Stomach (tissue), 9 donors: ENCODE results near the gene TAL1. TPM values are rescaled to one million over a fixed set of nuclear protein-coding genes. Genes with fewer than 3 reads are reported as not detected.

Experiments
- DNase-seq, 2 donors: peaks; one replicate each; pipeline versions ENCODE4 v3.0.0 to v3.0.0-alpha.2; 2013 to 2019
- H3K27ac ChIP-seq, 5 donors: fragments of 200-600 bp in 4 of 5; sonication (generic) in 4 of 5; one replicate each; pipeline ENCODE4 v1.5.1; 2013 to 2019; ENCODE audit warnings: mild to moderate bottlenecking in 1 of 5, moderate library complexity in 1 of 5
- H3K27me3 ChIP-seq, 3 donors: fragments of 200-600 bp; sonication (generic); one replicate each; pipeline ENCODE4 v1.5.1; 2017 to 2019; ENCODE audit warnings: mixed run types in 1 of 3
- H3K36me3 ChIP-seq, 4 donors: fragments of 200-600 bp; sonication (generic); 1 replicate in 3 of 4; 2 replicates in 1 of 4; pipeline ENCODE4 v1.5.1; 2016 to 2019
- H3K4me1 ChIP-seq, 4 donors: fragments of 200-600 bp; sonication (generic); one replicate each; pipeline ENCODE4 v1.5.1; 2016 to 2019
- H3K4me3 ChIP-seq, 4 donors: fragments of 200-600 bp; sonication (generic) in 3 of 4; one replicate each; pipeline ENCODE4 v1.5.1; 2016 to 2019; ENCODE audit warnings: mild to moderate bottlenecking in 1 of 4
- H3K9me3 ChIP-seq, 4 donors: fragments of 200-600 bp; sonication (generic); one replicate each; pipeline ENCODE4 v1.5.1; 2016 to 2019
- EP300 ChIP-seq: sonication (generic); formaldehyde crosslinking; IDR thresholded peaks from one replicate; pipeline ENCODE4 v1.6.1; 2017; ENCODE audit warnings: antibody characterized with exemption
- POLR2A ChIP-seq, 4 donors: fragments of 450-650 bp; IDR thresholded peaks; one replicate each; pipeline ENCODE4 v1.6.1; 2016; ENCODE audit warnings: antibody characterized with exemption in 4 of 4, control low read depth in 2 of 4, mild to moderate bottlenecking in 1 of 4, moderate library complexity in 1 of 4
- POLR2AphosphoS5 ChIP-seq, 3 donors: sonication (generic); formaldehyde crosslinking; IDR thresholded peaks; one replicate each; pipeline ENCODE4 v1.6.1; 2016; ENCODE audit warnings: antibody characterized with exemption in 3 of 3
- WGBS, 5 donors: extraction: QIAGEN DNeasy Blood & Tissue Kit in 3 of 5; methylation state at CpG; one replicate each; pipeline versions ENCODE4 v1.1.5 to v1.1.7; 2013 to 2018; 5-methylcytosine and 5-hydroxymethylcytosine counted together
- intact Hi-C: fragments of 100-400 bp; cut with DNase I; formaldehyde crosslinking; loops from one replicate; pipeline ENCODE4 v1.15.1; 2023; ENCODE audit warnings: low total_unique reads
- polyA plus RNA-seq, 3 donors: library from polyadenylated mRNA; stranded (reverse); fragments of 200-250 nt; gene quantifications; one replicate each; pipeline ENCODE4 v1.2.3, GENCODE V29; 2013
- total RNA-seq, 5 donors: library from RNA; depleted of rRNA; stranded (reverse); fragments of >200 nt; gene quantifications; one replicate each; pipeline versions ENCODE4 v1.1.0 to v1.2.3, GENCODE V29; 2014 to 2016
- TF ChIP-seq, protein P1 (sequence below), 7 experiments: fragments of 450-650 bp in 4 of 7; fragments of 200-600 bp in 3 of 7; sonication (generic) in 3 of 7; IDR thresholded peaks; one replicate each; pipeline ENCODE4 v1.5.1; 2016 to 2019; ENCODE audit warnings: antibody characterized with exemption in 7 of 7, control low read depth in 2 of 7, mild to moderate bottlenecking in 1 of 7
- donor health status: healthy with polysubstance abuse.
- donor health status: Bipolar disorder and iron deficiency.
- donor health status: healthy.

Gene TAL1
- total and polyA plus RNA-seq, 8 donors, result under 0.01 to 4.5 (median 1.5) TPM; not detected in 1

DNA sequence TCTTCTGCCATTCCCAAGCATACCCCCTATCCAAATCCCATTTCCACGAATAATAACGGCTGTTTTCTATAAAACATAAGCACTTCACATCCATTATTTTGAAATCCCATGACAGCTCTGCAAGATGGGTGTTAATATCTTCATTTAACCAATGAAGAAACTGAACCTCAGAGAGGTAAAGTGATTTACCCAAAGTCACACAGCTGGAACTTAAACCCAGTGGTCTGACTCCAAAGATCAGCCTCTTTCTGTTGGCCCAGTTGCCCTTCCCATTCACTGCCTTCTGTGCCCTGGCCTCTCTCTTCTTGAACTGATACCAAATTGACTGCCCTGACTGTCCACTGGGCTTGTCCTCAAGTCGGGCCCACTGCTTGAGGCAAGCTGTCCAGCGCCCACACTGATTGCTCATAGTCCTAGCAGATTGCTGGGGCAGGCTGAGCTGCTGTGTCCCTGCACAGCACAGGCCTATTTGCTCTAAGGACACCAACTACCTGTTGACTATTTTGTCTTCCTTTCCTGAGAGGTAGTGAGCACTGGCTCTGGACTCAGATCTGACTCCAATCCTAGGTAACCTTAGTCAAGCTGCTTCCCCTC is 19.3 kb downstream of the TAL1 start:
- TF ChIP-seq POLR2AphosphoS5 (IDR thresholded peaks at IDR 0.05) (no peak), EP300 (no peak)
- TF ChIP-seq, protein P1, sequence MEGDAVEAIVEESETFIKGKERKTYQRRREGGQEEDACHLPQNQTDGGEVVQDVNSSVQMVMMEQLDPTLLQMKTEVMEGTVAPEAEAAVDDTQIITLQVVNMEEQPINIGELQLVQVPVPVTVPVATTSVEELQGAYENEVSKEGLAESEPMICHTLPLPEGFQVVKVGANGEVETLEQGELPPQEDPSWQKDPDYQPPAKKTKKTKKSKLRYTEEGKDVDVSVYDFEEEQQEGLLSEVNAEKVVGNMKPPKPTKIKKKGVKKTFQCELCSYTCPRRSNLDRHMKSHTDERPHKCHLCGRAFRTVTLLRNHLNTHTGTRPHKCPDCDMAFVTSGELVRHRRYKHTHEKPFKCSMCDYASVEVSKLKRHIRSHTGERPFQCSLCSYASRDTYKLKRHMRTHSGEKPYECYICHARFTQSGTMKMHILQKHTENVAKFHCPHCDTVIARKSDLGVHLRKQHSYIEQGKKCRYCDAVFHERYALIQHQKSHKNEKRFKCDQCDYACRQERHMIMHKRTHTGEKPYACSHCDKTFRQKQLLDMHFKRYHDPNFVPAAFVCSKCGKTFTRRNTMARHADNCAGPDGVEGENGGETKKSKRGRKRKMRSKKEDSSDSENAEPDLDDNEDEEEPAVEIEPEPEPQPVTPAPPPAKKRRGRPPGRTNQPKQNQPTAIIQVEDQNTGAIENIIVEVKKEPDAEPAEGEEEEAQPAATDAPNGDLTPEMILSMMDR (IDR thresholded peaks at IDR 0.05), result no peak
- no peaks in the 10 kb centered on the region for H3K4me1 ChIP-seq

GRCh38 chr1:47211796-47212269 is 20.2 kb downstream of the TAL1 start:
- peak in 1 of 2 donors; percentile 66 for DNase-seq
- no peaks in the 10 kb centered on the region for H3K9me3 ChIP-seq
- H3K4me1 ChIP-seq, result no peaks in the 10 kb centered on the region
- WGBS, 5 donors, result 44 to 59% (median 47%) methylated on average over 9 of the region's 9 CpGs
- H3K27me3 ChIP-seq, result peaks cover 0 to 44% (median 10%) of the 10 kb centered on the region in 3 donors
- peak overlapping the region in 4 of 5 donors; percentile 24 to 61 (median 38) for H3K27ac ChIP-seq
- TF ChIP-seq EP300 (no peak), POLR2A (IDR thresholded peaks at IDR 0.05) (no peak), POLR2AphosphoS5 (IDR thresholded peaks at IDR 0.05) (no peak)
- TF ChIP-seq, protein P1 (IDR thresholded peaks at IDR 0.05), result no peak
- H3K36me3 ChIP-seq, result no peaks in the 10 kb centered on the region
- H3K4me3 ChIP-seq, result no peak overlapping the region
- intact Hi-C loops, result no loop called here

More for the DNA sequence above, 19.3 kb downstream of the TAL1 start:
- Histone ChIP-seq H3K36me3 (no peaks in the 10 kb centered on the region), H3K9me3 (no peaks in the 10 kb centered on the region), H3K4me3 (no peak overlapping the region), H3K27me3 (peaks cover 0 to 41% (median 10%) of the 10 kb centered on the region in 3 donors), H3K27ac (peak overlapping the region in 3 of 5 donors; percentile 29 to 61 (median 46))
- intact Hi-C loops, result no loop called here
- DNase-seq, result no peak
- WGBS, 5 donors, result 72 to 86% (median 83%) methylated on average over 4 of the region's 4 CpGs

- intact Hi-C loops, result no loop called here
- DNase-seq, result no peak
- no peaks in the 10 kb centered on the region for H3K9me3 ChIP-seq
- H3K36me3 ChIP-seq, result no peaks in the 10 kb centered on the region
- TF ChIP-seq POLR2AphosphoS5 (IDR thresholded peaks at IDR 0.05) (no peak), POLR2A (IDR thresholded peaks at IDR 0.05) (no peak), EP300 (no peak)
- TF ChIP-seq, protein P1 (IDR thresholded peaks at IDR 0.05), result no peak
- no peak overlapping the region for H3K27ac ChIP-seq
- H3K27me3 ChIP-seq, result peaks cover 0 to 52% (median 10%) of the 10 kb centered on the region in 3 donors
- no peaks in the 10 kb centered on the region for H3K4me1 ChIP-seq
- WGBS, 5 donors, result 81 to 86% (median 82%) methylated on average over 3 of the region's 3 CpGs
- H3K4me3 ChIP-seq, result no peak overlapping the region
Measured at GRCh38 chr1:47210666-47211065, 21.4 kb downstream of the TAL1 start.

DNA sequence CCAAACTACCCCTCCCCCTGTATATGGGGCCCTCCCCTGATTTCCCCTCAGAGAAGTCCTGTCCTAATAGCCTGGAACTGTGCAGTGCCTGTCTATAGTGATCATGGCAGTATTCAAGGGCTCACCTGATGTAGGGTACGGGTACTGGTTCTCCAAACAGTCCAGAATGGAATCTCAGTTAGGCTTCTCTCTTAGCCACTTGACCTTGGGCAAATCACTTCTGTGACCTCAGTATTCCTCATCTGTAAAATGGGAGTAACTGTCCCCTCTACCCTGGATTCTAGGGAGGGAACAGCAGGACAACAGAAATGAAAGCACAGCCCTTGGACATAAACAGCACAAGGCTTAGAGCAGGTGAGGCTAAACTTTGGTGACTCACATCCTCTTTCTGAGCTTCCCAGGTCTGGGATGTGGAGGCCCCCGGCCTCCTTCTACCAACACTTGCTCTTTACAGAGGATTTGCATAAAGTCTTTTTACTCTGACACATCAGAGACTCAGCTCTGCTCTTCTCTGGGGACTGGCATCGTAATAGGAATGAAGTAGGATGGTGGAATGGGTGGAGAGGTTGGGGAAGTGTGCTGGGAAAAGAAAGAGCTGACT is 22.2 kb downstream of the TAL1 start:
- TF ChIP-seq POLR2A (IDR thresholded peaks at IDR 0.05) (no peak), POLR2AphosphoS5 (IDR thresholded peaks at IDR 0.05) (no peak), EP300 (no peak)
- TF ChIP-seq, protein P1 (IDR thresholded peaks at IDR 0.05), result no peak
- no peak overlapping the region for H3K27ac ChIP-seq

More for the DNA sequence above, 22.2 kb downstream of the TAL1 start:
- intact Hi-C loops, result no loop called here
- Histone ChIP-seq H3K4me3 (no peak overlapping the region), H3K9me3 (no peaks in the 10 kb centered on the region), H3K4me1 (no peaks in the 10 kb centered on the region), H3K27me3 (peaks cover 0 to 58% (median 10%) of the 10 kb centered on the region in 3 donors), H3K36me3 (no peaks in the 10 kb centered on the region)
- DNase-seq, result no peak
- WGBS, 5 donors, result 49 to 89% (median 83%) methylated on average over 2 to 3 of the region's 3 CpGs
